SK-N-MC (cell line): ENCODE data around the gene TPPP3.

ENCODE experiments used
- EZH2 ChIP-seq: fragments of 200-600 bp; sonication (generic); IDR thresholded peaks from one replicate; pipeline ENCODE4 v1.6.1; 2017; ENCODE audit warnings: antibody characterized with exemption
- POLR2AphosphoS5 ChIP-seq: IDR thresholded peaks from 2 replicates; pipeline ENCODE4 v1.6.1; 2012; ENCODE audit warnings: mild to moderate bottlenecking, low read depth, low read length, borderline replicate concordance

GRCh38 chr16:67412294-67412693 lies 19.0 kb upstream of the TPPP3 start:
- TF ChIP-seq POLR2AphosphoS5 (no peak), EZH2 (no peak)
